ENCODE measurements around the gene GJD3. TPM values are rescaled to one million over a fixed set of nuclear protein-coding genes. Genes with fewer than 3 reads are reported as not detected.

GJD3 gene
- total and polyA plus RNA-seq, 9 of the 15 experiments (the other 6 are each of a cell fraction or from before 2014, with no cell fraction given): 0.17 to 0.38 TPM; not detected in 7

- TF ChIP-seq CUX1 (CRISPR knock-in tag; IDR thresholded peaks at IDR 0.05) (no peak), TFAP4 (CRISPR knock-in tag; IDR thresholded peaks at IDR 0.05; ENCODE audit: borderline replicate concordance) (0 out of 2 replicates have a peak, but pooled peaks have one; percentile 22), GABPB1 (CRISPR knock-in tag; IDR thresholded peaks at IDR 0.05) (no peak), PRDM10 (IDR thresholded peaks at IDR 0.05; ENCODE audit: partially characterized antibody) (peak; percentile 96), ZNF174 (CRISPR knock-in tag; IDR thresholded peaks at IDR 0.05) (no peak), PREB (CRISPR knock-in tag; IDR thresholded peaks at IDR 0.05) (no peak), EGR1 (conservative IDR thresholded peaks at IDR 0.05) (peak; percentile 25; the same call in 1 of the 2 replicates)
Observed at GRCh38 chr17:40342504-40343218, 21.9 kb downstream of the GJD3 start (continued).

Measured in K562 (cell line).